B cell (primary cell): ENCODE data around the gene MYOD1. TPM values are rescaled to one million over a fixed set of nuclear protein-coding genes. Genes with fewer than 3 reads are reported as not detected.

Source experiments
- ATAC-seq: fragments of 200-7000 bp; cut with Tn5 transposase; one replicate; pipeline ENCODE4 v1.10.0; 2021; ENCODE audit warnings: low read depth, mild to moderate bottlenecking, moderate number of reproducible peaks, moderate library complexity
- CTCF ChIA-PET: fragments of 350-600 bp; sonication (Branson Sonifier 250); formaldehyde crosslinking; loops from one replicate; lab custom pipeline; 2021; ENCODE audit warnings: antibody characterized with exemption, inconsistent platforms; lab: Charles Lee
- POLR2A ChIA-PET: fragments of 350-600 bp; sonication (Branson Sonifier 250); formaldehyde crosslinking; loops from one replicate; lab custom pipeline; 2021; ENCODE audit warnings: antibody characterized with exemption; lab: Charles Lee
- DNase-seq: peaks from one replicate; pipeline ENCODE4 v3.0.0; 2013
- H2AFZ ChIP-seq: 2 replicates; pipeline ENCODE4 v1.6.1; 2012; ENCODE audit warnings: mild to moderate bottlenecking, low read depth, low read length; ENCODE audit not compliant: insufficient read depth, poor library complexity, severe bottlenecking
- H3K27ac ChIP-seq, 2 donors: 1 replicate in 1 of 2; 2 replicates in 1 of 2; pipeline ENCODE4 v1.5.1; 2012 to 2013; ENCODE audit warnings: low read length in 2 of 2, mild to moderate bottlenecking in 2 of 2, moderate library complexity in 1 of 2
- H3K27me3 ChIP-seq, 4 experiments: fragments of 200-600 bp in 1 of 4; sonication (generic) in 1 of 4; replicated peaks in 1 of 4; 1 replicate in 2 of 4; 2 replicates in 2 of 4; pipeline versions ENCODE4 v1.6.1 to v1.7.0; 2013 to 2016; ENCODE audit warnings: low read length in 3 of 4, mild to moderate bottlenecking in 2 of 4, mixed read lengths in 1 of 4, moderate library complexity in 1 of 4; ENCODE audit not compliant: insufficient read depth in 4 of 4, control insufficient read depth in 3 of 4; ENCODE audit errors: control extremely low read depth in 1 of 4
- H3K36me3 ChIP-seq, 2 experiments: replicated peaks in 1 of 2; 1 replicate in 1 of 2; 2 replicates in 1 of 2; pipeline versions ENCODE4 v1.6.1 to v1.7.1; 2013; ENCODE audit warnings: low read length in 1 of 2; ENCODE audit not compliant: insufficient read depth in 2 of 2, control insufficient read depth in 1 of 2; ENCODE audit errors: control extremely low read depth in 1 of 2, extremely low read depth in 1 of 2
- H3K4me1 ChIP-seq, 2 donors: fragments of 200-600 bp in 1 of 2; sonication (generic) in 1 of 2; 1 replicate in 1 of 2; 2 replicates in 1 of 2; pipeline versions ENCODE4 v1.5.1 to v1.6.1; 2013 to 2017; ENCODE audit warnings: low read length in 2 of 2; ENCODE audit not compliant: control insufficient read depth in 2 of 2, insufficient read depth in 2 of 2
- H3K4me2 ChIP-seq: replicated peaks from 2 replicates; pipeline ENCODE3; 2012; ENCODE audit warnings: mild to moderate bottlenecking, low read depth, low read length; ENCODE audit not compliant: poor library complexity, severe bottlenecking
- H3K4me3 ChIP-seq, 5 experiments: fragments of 200-600 bp in 1 of 5; sonication (generic) in 1 of 5; 1 replicate in 3 of 5; 2 replicates in 2 of 5; pipeline versions ENCODE4 v1.5.1 to v1.7.0; 2011 to 2016; ENCODE audit warnings: low read length in 4 of 5, mild to moderate bottlenecking in 4 of 5, low read depth in 2 of 5, control low read depth in 1 of 5, moderate library complexity in 1 of 5; ENCODE audit not compliant: insufficient read depth in 1 of 5; ENCODE audit errors: control extremely low read depth in 1 of 5, extremely low read depth in 1 of 5
- H3K79me2 ChIP-seq: fragments of 200-600 bp; sonication (generic); one replicate; pipeline ENCODE4 v1.6.0; 2016; ENCODE audit warnings: low read length; ENCODE audit not compliant: control insufficient read depth, insufficient read depth
- H3K9ac ChIP-seq: fragments of 200-600 bp; sonication (generic); 2 replicates; pipeline ENCODE4 v1.6.1; 2017; ENCODE audit warnings: mild to moderate bottlenecking, low read length, moderate library complexity
- H3K9me3 ChIP-seq, 3 donors: one replicate each; pipeline versions ENCODE4 v1.6.1 to v1.7.1; 2013; ENCODE audit warnings: low read length in 2 of 3; ENCODE audit not compliant: control insufficient read depth in 2 of 3, insufficient read depth in 1 of 3; ENCODE audit errors: control extremely low read depth in 1 of 3
- H4K20me1 ChIP-seq: 2 replicates; pipeline ENCODE4 v1.6.0; 2012; ENCODE audit warnings: mild to moderate bottlenecking, low read length; ENCODE audit not compliant: insufficient read depth, control insufficient read depth, poor library complexity, severe bottlenecking
- H3K27ac Mint-ChIP-seq: one replicate; pipeline ENCODE4 v1.8.0; 2021; ENCODE audit warnings: mixed read lengths
- H3K27me3 Mint-ChIP-seq: one replicate; pipeline ENCODE4 v1.8.0; 2021; ENCODE audit warnings: mixed read lengths
- H3K4me1 Mint-ChIP-seq: one replicate; pipeline ENCODE4 v1.8.0; 2021; ENCODE audit warnings: mixed read lengths
- H3K4me3 Mint-ChIP-seq: one replicate; pipeline ENCODE4 v1.8.0; 2021; ENCODE audit warnings: mixed read lengths
- H3K9me3 Mint-ChIP-seq: one replicate; pipeline ENCODE4 v1.8.0; 2022; ENCODE audit warnings: mixed read lengths; ENCODE audit not compliant: insufficient read depth
- EZH2 ChIP-seq: IDR thresholded peaks from 2 replicates; pipeline ENCODE4 v1.6.1; 2012; ENCODE audit warnings: borderline replicate concordance, low read depth, mild to moderate bottlenecking, moderate library complexity, low read length; ENCODE audit not compliant: insufficient read depth, poor library complexity, severe bottlenecking
- WGBS: methylation state at CpG from one replicate; pipeline ENCODE4 v1.1.5; 2013; ENCODE audit warnings: missing lambda C conversion rate; ENCODE audit not compliant: insufficient coverage; 5-methylcytosine and 5-hydroxymethylcytosine counted together
- intact Hi-C: fragments of 100-400 bp; cut with micrococcal nuclease; formaldehyde crosslinking; loops from one replicate; pipeline ENCODE4 v1.10.0; 2022
- polyA plus RNA-seq: library from polyadenylated mRNA; depleted of rRNA; stranded (reverse); fragments of >200 nt; gene quantifications from 2 replicates; pipeline ENCODE4 v1.2.3, GENCODE V29; 2012
- total RNA-seq, 2 donors: library from RNA; stranded (reverse); fragments of 120-200 nt in 1 of 2; gene quantifications; 1 replicate in 1 of 2; 2 replicates in 1 of 2; pipeline versions ENCODE4 v1.2.3 to v1.2.4, GENCODE V29; 2013 to 2022
- TF ChIP-seq, protein P1 (sequence below): fragments of 200-600 bp; IDR thresholded peaks from one replicate; pipeline ENCODE4 v1.8.0; 2022; ENCODE audit warnings: antibody characterized with exemption, mild to moderate bottlenecking

MYOD1 gene
- total and polyA plus RNA-seq, 2 donors (not counting 1 experiment from before 2014, with no cell fraction given): not detected

DNA sequence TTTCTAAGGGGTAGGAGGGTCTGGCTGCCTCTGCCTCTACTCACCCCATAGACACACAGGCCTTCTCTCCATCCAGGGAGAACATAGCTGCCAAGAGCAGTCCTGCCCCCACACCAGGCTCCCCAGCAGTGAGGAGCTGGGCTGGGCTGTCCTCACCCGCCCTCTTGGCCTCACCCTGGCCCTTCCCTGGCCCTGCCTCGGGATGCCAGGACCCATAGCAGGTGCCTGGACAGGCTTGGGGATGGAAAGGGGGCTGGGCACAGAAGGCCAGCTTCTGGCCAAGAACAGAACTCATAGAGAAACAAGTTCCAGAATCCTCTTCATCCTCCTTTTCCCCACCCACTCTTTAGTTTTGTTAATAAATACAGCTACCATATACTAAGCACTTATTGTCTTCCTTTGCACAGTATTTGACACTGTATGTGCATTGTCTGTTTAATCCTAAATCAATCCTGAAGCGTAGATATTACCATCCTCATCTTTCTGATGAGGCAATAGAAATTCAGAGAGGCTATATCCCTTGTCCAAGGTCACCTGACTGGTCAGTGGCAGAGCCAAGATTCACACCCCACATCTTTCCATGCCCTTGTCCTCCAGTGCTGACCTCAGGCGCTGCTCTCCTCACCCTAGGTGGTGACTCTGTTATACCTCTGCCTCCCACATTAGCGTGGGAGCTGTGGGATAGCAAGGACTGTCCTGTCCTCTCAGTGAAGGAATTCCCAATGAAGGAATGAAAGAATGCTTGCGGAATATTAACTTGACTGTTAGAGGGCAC is 22.0 kb upstream of the MYOD1 start:
- Histone ChIP-seq H3K9me3 (no peaks in the 10 kb centered on the region), H3K36me3 (no peaks in the 10 kb centered on the region), H3K4me2 (no peak overlapping the region), H4K20me1 (no peaks in the 10 kb centered on the region), H3K4me1 (no peaks in the 10 kb centered on the region), H3K27me3 (peaks cover 0 to 39% (median 7%) of the 10 kb centered on the region in 4 experiments), H3K79me2 (no peaks in the 10 kb centered on the region), H2AFZ (no peak overlapping the region), H3K4me3 (no peak overlapping the region), H3K9ac (no peak overlapping the region), H3K27ac (no peak overlapping the region)
- Mint-ChIP-seq H3K27ac (no peak overlapping the region), H3K4me3 (no peak overlapping the region), H3K4me1 (peaks cover 4% of the 10 kb centered on the region), H3K27me3 (peaks cover 50% of the 10 kb centered on the region), H3K9me3 (no peaks in the 10 kb centered on the region)
- ChIA-PET CTCF (no interaction called here), POLR2A (no interaction called here)
- intact Hi-C loops: no loop called here
- TF ChIP-seq, protein P1, sequence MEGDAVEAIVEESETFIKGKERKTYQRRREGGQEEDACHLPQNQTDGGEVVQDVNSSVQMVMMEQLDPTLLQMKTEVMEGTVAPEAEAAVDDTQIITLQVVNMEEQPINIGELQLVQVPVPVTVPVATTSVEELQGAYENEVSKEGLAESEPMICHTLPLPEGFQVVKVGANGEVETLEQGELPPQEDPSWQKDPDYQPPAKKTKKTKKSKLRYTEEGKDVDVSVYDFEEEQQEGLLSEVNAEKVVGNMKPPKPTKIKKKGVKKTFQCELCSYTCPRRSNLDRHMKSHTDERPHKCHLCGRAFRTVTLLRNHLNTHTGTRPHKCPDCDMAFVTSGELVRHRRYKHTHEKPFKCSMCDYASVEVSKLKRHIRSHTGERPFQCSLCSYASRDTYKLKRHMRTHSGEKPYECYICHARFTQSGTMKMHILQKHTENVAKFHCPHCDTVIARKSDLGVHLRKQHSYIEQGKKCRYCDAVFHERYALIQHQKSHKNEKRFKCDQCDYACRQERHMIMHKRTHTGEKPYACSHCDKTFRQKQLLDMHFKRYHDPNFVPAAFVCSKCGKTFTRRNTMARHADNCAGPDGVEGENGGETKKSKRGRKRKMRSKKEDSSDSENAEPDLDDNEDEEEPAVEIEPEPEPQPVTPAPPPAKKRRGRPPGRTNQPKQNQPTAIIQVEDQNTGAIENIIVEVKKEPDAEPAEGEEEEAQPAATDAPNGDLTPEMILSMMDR: no peak
- no peak for TF ChIP-seq EZH2
- DNase-seq (no peak), ATAC-seq (no peak)
- 89% methylated on average over 3 of the region's 6 CpGs for WGBS
